NCI-H1417 treated with DMSO at 0.1 percent for 48 hours (cell line): ENCODE measurements around the gene RABGAP1L.
"Not testable (repeated sequence)": the region's sequence is repeated elsewhere in the genome, so short reads cannot be mapped to it uniquely, and the experiment has no call there.

Experiments used
- DNase-seq: peaks from one replicate; lab custom pipeline; 2025; lab: John Stamatoyannopoulos, UW

RABGAP1L gene

DNA sequence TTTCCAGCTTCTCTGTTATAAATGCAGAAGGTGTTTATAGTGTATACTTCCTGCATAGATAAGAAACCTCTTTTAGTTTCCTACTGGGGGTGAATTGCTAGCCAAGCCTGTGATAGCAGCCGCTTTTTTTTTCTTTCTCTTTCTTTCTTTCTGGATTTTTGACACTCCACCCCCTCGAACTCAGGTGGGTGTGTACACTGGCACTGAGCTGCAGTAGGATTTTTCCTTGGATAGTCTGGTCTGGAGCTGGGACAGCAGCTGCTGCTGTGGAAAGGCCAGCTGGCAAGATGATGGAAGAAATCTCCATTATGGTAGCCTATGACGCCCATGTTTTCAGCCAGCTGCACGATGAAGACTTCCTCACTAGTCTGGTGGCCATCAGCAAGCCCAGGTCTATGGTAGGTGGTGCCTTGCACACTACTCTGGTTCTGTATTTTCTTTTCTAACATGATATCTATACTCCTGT lies 717.9 kb downstream of the RABGAP1L start:
- no peak for DNase-seq

GRCh38 chr1:174880171-174880570 lies 720.9 kb downstream of the RABGAP1L start:
- no peak for DNase-seq

DNA sequence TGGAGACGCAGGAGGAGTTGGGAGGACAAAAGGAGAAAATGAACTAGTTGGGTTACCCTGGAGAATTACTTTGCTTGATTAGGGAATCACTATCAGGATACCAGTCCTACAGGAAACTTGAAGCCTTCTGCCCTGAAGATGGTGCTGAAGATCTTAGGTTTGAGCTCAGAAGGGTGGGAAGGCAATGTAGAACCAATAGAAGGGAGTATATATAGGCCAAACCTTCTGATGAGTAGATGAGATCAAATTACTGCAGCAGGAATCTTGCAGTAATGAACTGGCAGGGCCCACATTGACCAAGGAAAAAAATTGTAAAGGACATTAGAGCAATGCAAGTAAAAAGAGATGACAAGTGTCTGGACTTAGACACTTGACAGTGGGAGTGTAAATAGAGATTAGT lies 724.1 kb downstream of the RABGAP1L start:
- no peak for DNase-seq

GRCh38 chr1:174884038-174884437 lies 724.7 kb downstream of the RABGAP1L start:
- DNase-seq, result no peak

DNA sequence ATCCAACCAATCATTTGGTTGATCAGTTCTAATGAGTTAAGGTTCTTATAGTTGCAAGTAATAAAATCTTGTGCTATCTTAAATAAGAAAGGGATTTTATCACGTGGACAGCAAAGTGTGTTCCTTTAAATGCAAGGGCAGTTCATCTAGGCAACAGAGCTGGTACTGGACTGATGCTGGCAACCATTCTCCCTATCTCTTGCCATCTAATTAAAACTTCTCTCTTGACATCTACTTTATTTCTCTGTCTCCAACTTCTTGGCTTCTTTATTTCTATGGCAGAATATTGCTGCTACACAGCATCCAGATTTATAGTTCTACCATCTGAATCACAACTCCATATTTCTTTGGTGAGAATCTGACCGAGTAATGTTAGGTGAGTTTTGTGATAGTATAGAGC lies 725.2 kb downstream of the RABGAP1L start:
- DNase-seq, result no peak

- no peak for DNase-seq
Observed at GRCh38 chr1:174890024-174890423, 730.7 kb downstream of the RABGAP1L start.

DNA sequence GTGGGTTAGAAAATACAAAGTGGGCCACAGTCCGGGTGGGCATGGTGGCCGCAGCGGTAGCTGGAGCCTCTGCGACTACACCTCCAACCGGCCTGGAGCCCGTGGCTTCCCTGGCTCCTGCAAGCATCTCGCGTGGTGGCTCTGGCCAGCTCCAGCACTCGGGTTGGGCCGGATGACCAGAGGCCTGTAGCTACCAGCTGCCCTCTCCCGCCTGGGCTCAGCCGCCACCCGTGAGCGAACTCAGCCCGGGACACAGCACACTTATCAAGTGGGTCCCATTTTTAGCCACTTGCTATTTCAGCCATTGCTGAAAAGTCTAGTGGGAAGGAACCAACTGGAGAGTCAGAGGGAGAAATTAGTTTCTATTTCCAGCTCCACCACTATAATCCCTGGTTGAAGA lies 732.7 kb downstream of the RABGAP1L start:
- no peak for DNase-seq

DNA sequence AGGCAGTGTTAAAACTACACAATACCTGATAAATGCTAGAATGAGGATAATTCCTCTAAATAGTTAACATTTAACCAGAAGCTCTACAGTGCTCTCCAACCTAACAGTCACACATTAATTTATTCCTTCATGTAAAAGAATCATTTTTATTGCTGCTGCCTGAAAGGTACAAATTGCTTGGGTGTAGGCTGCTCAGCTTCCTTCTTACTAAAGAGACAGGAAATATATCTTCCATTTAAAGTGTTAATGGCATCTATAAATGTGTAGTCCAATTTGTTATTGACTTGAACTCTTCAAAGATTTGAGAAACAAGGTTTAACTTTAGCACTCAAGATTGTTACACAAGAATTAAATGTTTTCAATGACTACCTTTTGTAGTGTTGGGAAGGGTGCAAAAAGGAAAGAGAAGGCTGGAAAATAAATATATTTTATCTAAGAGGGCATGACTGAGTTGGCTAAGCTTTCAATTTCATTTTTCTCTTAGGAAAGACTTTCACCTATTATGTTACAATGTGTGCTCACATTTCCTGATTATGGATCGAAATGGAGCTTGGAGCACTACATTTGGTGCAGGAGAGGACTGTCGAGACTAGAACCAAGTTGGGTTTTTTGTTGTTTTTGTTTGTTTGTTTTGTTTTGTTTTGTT lies 734.9 kb downstream of the RABGAP1L start:
- no peak for DNase-seq

DNA sequence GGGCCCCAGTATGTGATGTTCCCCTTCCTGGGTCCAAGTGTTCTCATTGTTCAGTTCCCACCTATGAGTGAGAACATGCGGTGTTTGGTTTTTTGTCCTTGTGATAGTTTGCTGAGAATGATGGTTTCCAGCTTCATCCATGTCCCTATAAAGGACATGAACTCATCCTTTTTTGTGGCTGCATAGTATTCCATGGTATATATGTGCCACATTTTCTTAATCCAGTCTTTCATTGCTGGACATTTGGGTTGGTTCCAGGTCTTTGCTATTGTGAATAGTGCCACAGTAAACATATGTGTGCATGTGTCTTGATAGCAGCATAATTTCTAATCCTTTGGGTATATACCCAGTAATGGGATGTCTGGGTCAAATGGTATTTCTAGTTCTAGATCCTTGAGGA lies 736.3 kb downstream of the RABGAP1L start:
- DNase-seq, result not testable (repeated sequence)

DNA sequence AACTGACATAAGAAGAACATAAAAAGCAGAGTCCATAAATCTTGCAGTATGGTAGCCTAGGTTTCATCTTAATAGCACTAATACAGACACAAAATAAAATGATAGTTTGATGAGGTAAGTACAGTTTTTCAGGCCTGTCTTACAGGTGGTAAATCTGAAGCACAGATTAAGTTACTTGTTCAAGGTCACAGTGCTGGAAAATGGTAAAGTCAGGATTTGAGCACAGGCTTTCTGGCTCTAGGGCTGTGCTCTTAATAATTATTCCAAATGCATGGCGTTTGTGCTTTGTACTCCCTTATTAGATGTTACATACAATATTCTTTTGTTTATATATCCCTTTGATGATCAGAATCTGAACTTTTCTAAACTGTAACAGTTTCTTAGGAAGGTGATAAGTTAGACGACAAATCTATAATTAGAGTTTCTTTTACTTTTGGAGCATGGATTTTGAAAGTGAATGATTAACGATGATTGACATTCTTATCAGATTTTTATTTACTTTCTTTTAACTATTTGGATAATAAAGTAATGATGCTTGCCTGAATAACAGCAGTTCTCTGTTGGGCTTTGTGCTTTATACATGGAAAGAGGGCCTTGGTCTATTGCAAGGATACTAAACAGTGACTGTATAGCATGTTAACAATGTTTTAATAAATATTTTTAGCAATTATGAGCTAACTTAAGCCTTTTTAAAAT lies 738.9 kb downstream of the RABGAP1L start:
- no peak for DNase-seq

DNA sequence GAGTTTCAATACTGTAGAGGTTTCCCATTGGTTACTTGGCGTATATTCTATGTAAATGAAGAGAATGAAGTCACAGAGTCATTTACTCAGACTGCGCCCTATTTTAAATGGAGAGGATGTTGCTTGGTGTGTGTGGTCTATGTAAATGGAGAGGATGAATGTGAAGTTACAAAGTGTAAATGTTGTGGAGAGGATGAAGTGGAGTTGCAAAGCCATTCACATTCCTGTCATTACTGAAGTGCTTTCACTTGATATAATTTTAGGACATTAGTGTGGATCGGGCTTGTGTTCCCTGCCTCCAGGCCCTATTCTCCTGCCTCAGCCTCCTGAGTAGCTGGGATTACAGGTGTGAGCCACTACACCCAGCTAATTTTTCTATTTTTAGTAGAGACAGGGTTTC lies 741.0 kb downstream of the RABGAP1L start:
- no peak for DNase-seq

- DNase-seq, result no peak
Observed at GRCh38 chr1:174902531-174903099, 743.3 kb downstream of the RABGAP1L start.

- DNase-seq, result no peak
Observed at GRCh38 chr1:174911606-174912005, 752.3 kb downstream of the RABGAP1L start.

GRCh38 chr1:174912264-174912663 lies 752.9 kb downstream of the RABGAP1L start:
- DNase-seq, result no peak

- no peak for DNase-seq
Observed at GRCh38 chr1:174913225-174913903, 754.0 kb downstream of the RABGAP1L start.

DNA sequence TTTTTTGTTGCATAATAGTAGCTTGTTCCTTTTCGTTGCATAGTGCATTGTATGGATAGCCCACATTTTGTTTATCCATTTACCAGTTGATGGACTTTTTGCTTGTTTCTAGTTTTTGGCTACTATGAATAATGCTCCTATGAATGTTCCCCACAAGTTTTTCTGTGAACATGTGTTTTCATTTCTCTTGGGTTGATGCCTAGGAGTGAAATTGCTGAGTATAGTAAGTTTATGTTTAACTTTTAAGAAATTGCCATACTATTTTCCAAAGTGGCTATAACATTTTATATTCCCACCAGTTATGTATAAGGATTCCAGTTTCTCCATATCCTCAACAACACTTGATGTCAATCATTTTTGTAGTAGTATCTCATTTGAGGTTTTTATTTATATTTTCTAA lies 755.7 kb downstream of the RABGAP1L start:
- DNase-seq, result no peak

- no peak for DNase-seq
Observed at GRCh38 chr1:174916846-174917245, 757.5 kb downstream of the RABGAP1L start.

GRCh38 chr1:174920093-174920492 lies 760.8 kb downstream of the RABGAP1L start:
- DNase-seq, result no peak

DNA sequence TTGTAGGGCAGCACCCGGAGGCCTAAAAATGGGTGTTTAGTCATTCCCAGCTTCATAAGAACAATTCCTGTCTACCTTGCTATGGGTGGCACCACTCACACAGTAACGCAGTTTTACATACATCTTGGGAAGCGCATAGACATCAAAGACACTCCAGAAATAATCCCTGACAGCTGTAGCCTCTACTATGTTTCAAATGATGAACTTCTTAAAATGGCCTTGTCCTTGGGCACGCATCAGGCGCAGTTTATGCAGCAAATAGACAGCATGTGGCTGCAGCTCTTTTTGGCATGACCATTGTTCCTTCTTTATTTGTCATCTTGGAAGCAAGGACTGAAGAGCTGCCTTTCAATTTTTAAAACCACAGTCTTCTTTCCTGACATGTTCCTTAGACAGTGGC lies 762.8 kb downstream of the RABGAP1L start:
- no peak for DNase-seq

GRCh38 chr1:174923820-174924219 lies 764.5 kb downstream of the RABGAP1L start:
- DNase-seq, result no peak

DNA sequence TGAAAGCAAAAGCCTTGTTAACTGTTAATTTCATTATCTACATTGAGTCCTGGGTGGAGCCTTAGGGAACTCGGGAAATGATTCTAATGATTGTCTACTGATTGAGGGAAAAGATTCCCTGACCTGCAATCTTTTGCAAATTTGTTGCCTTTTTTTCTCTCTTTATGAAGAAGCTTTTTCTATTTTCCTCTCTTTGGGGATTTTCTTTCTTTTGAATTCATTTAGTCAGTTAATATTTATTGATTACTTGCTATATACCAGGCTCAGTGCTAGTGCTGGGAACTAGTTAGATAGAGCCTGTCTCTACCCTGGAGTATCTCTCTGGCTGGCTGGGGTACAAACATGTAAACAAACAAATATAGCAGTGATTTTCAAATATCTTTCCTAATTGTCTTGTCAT lies 769.2 kb downstream of the RABGAP1L start:
- no peak for DNase-seq

DNA sequence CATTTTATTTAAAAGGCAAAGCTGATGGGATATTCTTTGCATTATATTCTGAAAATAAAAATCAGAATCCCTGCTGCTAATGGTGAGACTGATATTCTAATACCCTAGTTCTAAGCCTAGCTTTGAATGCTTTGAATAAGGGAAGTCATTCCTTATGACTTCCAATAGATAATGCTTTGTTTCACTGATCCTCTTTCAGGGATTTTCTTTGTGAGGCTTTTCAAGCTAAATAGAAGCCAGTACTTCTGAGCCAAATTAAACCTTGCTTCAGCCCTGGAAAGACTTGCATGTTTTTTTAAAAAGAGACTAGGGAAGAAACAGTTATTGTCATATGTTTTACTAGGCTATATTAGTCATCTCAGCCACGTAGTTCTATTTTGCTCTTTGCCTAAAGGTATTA lies 771.9 kb downstream of the RABGAP1L start:
- DNase-seq, result no peak

GRCh38 chr1:174932587-174932986 lies 773.3 kb downstream of the RABGAP1L start:
- DNase-seq, result no peak
